C1 segment of cervical spinal cord (tissue), 14 donors: ENCODE measurements around the gene CNOT6L.
"Not testable (repeated sequence)": the region's sequence is repeated elsewhere in the genome, so short reads cannot be mapped to it uniquely, and the experiment has no call there.

Experiments
- DNase-seq, 14 donors: peaks; one replicate each; lab custom pipeline; 2025; lab: John Stamatoyannopoulos, UW

The CNOT6L gene

GRCh38 chr4:77782102-77782835 is 36.9 kb downstream of the CNOT6L start:
- no peak for DNase-seq

GRCh38 chr4:77780762-77781161 is 38.4 kb downstream of the CNOT6L start:
- DNase-seq: not testable (repeated sequence)

- DNase-seq: no peak
These were observed 41.9 kb downstream of the CNOT6L start for GRCh38 chr4:77777135-77777807.

- DNase-seq: peak in 3 of 14 donors; percentile 1 to 6 (median 6)
These were observed 42.7 kb downstream of the CNOT6L start for GRCh38 chr4:77776182-77777134.

- no peak for DNase-seq
These were observed 46.1 kb downstream of the CNOT6L start for GRCh38 chr4:77773101-77773500.

GRCh38 chr4:77771566-77771965 is 47.6 kb downstream of the CNOT6L start:
- no peak for DNase-seq

GRCh38 chr4:77765720-77766119 is 53.4 kb downstream of the CNOT6L start:
- DNase-seq: no peak

GRCh38 chr4:77762531-77762930 is 56.6 kb downstream of the CNOT6L start:
- DNase-seq: no peak

GRCh38 chr4:77761595-77761994 is 57.6 kb downstream of the CNOT6L start:
- DNase-seq: no peak

GRCh38 chr4:77758804-77759203 is 60.4 kb downstream of the CNOT6L start:
- no peak for DNase-seq

GRCh38 chr4:77751764-77752163 is 67.4 kb downstream of the CNOT6L start:
- DNase-seq: no peak

GRCh38 chr4:77745792-77746191 is 73.4 kb downstream of the CNOT6L start:
- DNase-seq: no peak

- no peak for DNase-seq
These were observed 77.1 kb downstream of the CNOT6L start for GRCh38 chr4:77742054-77742453.

GRCh38 chr4:77740480-77740879 is 78.7 kb downstream of the CNOT6L start:
- no peak for DNase-seq

GRCh38 chr4:77734928-77735327 is 84.2 kb downstream of the CNOT6L start:
- DNase-seq: no peak

GRCh38 chr4:77731656-77732055 is 87.5 kb downstream of the CNOT6L start:
- no peak for DNase-seq

GRCh38 chr4:77728420-77728819 is 90.7 kb downstream of the CNOT6L start:
- no peak for DNase-seq

GRCh38 chr4:77721073-77721472 is 98.1 kb downstream of the CNOT6L start:
- no peak for DNase-seq

GRCh38 chr4:77718500-77718899 is 100.7 kb downstream of the CNOT6L start:
- DNase-seq: not testable (repeated sequence)

- no peak for DNase-seq
These were observed 103.5 kb downstream of the CNOT6L start for GRCh38 chr4:77715414-77716290.

GRCh38 chr4:77714514-77714913 is 104.7 kb downstream of the CNOT6L start:
- no peak for DNase-seq
